COLO829 (cell line): ENCODE data around the gene FAM228A.
"Not testable (repeated sequence)": the region's sequence is repeated elsewhere in the genome, so short reads cannot be mapped to it uniquely, and the experiment has no call there.

Experiments used
- DNase-seq: peaks from one replicate; pipeline ENCODE4 v3.0.0; 2012; ENCODE audit warnings: low spot score

Gene FAM228A

GRCh38 chr2:24191156-24191555 lies 16.3 kb downstream of the FAM228A start:
- DNase-seq, result no peak

GRCh38 chr2:24191848-24192247 lies 17.0 kb downstream of the FAM228A start:
- no peak for DNase-seq

- DNase-seq, result not testable (repeated sequence)
These were observed 22.4 kb downstream of the FAM228A start for GRCh38 chr2:24197213-24197612.

GRCh38 chr2:24199968-24200590 lies 25.2 kb downstream of the FAM228A start:
- DNase-seq, result no peak

GRCh38 chr2:24200799-24201198 lies 25.9 kb downstream of the FAM228A start:
- DNase-seq, result no peak

GRCh38 chr2:24203029-24203786 lies 28.4 kb downstream of the FAM228A start:
- no peak for DNase-seq

- no peak for DNase-seq
These were observed 28.9 kb downstream of the FAM228A start for GRCh38 chr2:24203787-24204150.

GRCh38 chr2:24204505-24204904 lies 29.7 kb downstream of the FAM228A start:
- no peak for DNase-seq

- DNase-seq, result no peak
These were observed 30.3 kb downstream of the FAM228A start for GRCh38 chr2:24205131-24205530.

- DNase-seq, result no peak
These were observed 31.4 kb downstream of the FAM228A start for GRCh38 chr2:24206242-24206641.

GRCh38 chr2:24206714-24207113 lies 31.9 kb downstream of the FAM228A start:
- DNase-seq, result no peak

GRCh38 chr2:24207359-24207758 lies 32.5 kb downstream of the FAM228A start:
- no peak for DNase-seq

GRCh38 chr2:24208490-24208889 lies 33.6 kb downstream of the FAM228A start:
- DNase-seq, result no peak

- DNase-seq, result peak; percentile 55
These were observed 34.7 kb downstream of the FAM228A start for GRCh38 chr2:24209389-24210105.

GRCh38 chr2:24210106-24210455 lies 35.2 kb downstream of the FAM228A start:
- DNase-seq, result peak; percentile 44

GRCh38 chr2:24210723-24211122 lies 35.9 kb downstream of the FAM228A start:
- DNase-seq, result no peak

GRCh38 chr2:24211408-24211807 lies 36.6 kb downstream of the FAM228A start:
- DNase-seq, result no peak

GRCh38 chr2:24214880-24215279 lies 40.0 kb downstream of the FAM228A start:
- no peak for DNase-seq

GRCh38 chr2:24220554-24221291 lies 45.9 kb downstream of the FAM228A start:
- peak; percentile 87 for DNase-seq

- no peak for DNase-seq
These were observed 46.6 kb downstream of the FAM228A start for GRCh38 chr2:24221343-24222050.

- no peak for DNase-seq
These were observed 48.1 kb downstream of the FAM228A start for GRCh38 chr2:24222946-24223345.
